IMR-90 (cell line): Measurements from ENCODE around the gene GABRE. TPM values are rescaled to one million over a fixed set of nuclear protein-coding genes. Genes with fewer than 3 reads are reported as not detected.

Experiments used
- ATAC-seq: fragments of 200-7000 bp; cut with Tn5 transposase; 2 replicates; pipeline ENCODE4 v1.9.1; 2020; ENCODE audit warnings: low read depth, mild to moderate bottlenecking, moderate library complexity
- BruUV-seq: library from RNA; stranded (reverse); fragments of 400-500 nt; replicated peaks from 2 replicates; lab custom pipeline; 2021; lab: Mats Ljungman, UMichigan
- CTCF ChIA-PET: fragments of 300-600 bp; formaldehyde crosslinking; extraction: SDS; loops from one replicate; lab custom pipeline; 2021; ENCODE audit warnings: antibody characterized with exemption; lab: Yijun Ruan, JAX
- POLR2A ChIA-PET: fragments of 300-600 bp; sonication (Branson Sonifier 250); formaldehyde crosslinking; loops from one replicate; lab custom pipeline; 2022; ENCODE audit warnings: antibody characterized with exemption; ENCODE audit not compliant: unreplicated experiment; lab: Charles Lee
- DNase-seq: peaks from one replicate; pipeline ENCODE4 v3.0.0; 2013
- H2AFZ ChIP-seq: replicated peaks from 2 replicates; pipeline ENCODE3; 2013; ENCODE audit warnings: low read length, mild to moderate bottlenecking; ENCODE audit not compliant: poor library complexity
- H2AK5ac ChIP-seq: 2 replicates; pipeline ENCODE4 v1.6.1; 2013; ENCODE audit warnings: low read depth, low read length, inconsistent platforms
- H2AK9ac ChIP-seq: replicated peaks from 2 replicates; pipeline ENCODE3; 2013; ENCODE audit warnings: mild to moderate bottlenecking, low read depth, low read length, moderate library complexity; ENCODE audit not compliant: poor library complexity
- H2BK120ac ChIP-seq: 2 replicates; pipeline ENCODE4 v1.6.1; 2013; ENCODE audit warnings: low read depth, low read length, inconsistent platforms
- H2BK15ac ChIP-seq: 3 replicates; pipeline ENCODE4 v1.6.1; 2013; ENCODE audit warnings: low read depth, low read length, inconsistent platforms
- H2BK20ac ChIP-seq: 2 replicates; pipeline ENCODE4 v1.6.1; 2013; ENCODE audit warnings: low read depth, mild to moderate bottlenecking, inconsistent platforms, low read length, moderate library complexity
- H2BK5ac ChIP-seq: 2 replicates; pipeline ENCODE4 v1.6.1; 2013; ENCODE audit warnings: mild to moderate bottlenecking, low read depth, low read length, inconsistent platforms; ENCODE audit not compliant: poor library complexity, severe bottlenecking
- H3K14ac ChIP-seq: replicated peaks from 2 replicates; pipeline ENCODE4 v1.6.1; 2013; ENCODE audit warnings: low read depth, low read length, inconsistent platforms
- H3K18ac ChIP-seq: 2 replicates; pipeline ENCODE4 v1.6.1; 2013; ENCODE audit warnings: low read depth, low read length, control low read depth
- H3K23ac ChIP-seq: 2 replicates; pipeline ENCODE4 v1.6.1; 2013; ENCODE audit warnings: low read depth, low read length, inconsistent platforms
- H3K27ac ChIP-seq: 2 replicates; pipeline ENCODE4 v1.5.1; 2013; ENCODE audit warnings: mild to moderate bottlenecking, control low read depth, low read length; ENCODE audit not compliant: insufficient read depth
- H3K27me3 ChIP-seq: 2 replicates; pipeline ENCODE4 v1.6.1; 2013; ENCODE audit warnings: low read length; ENCODE audit not compliant: control insufficient read depth, insufficient read depth
- H3K36me3 ChIP-seq: 2 replicates; pipeline ENCODE4 v1.6.1; 2013; ENCODE audit warnings: low read length, mixed read lengths; ENCODE audit not compliant: control insufficient read depth, insufficient read depth
- H3K4ac ChIP-seq: 2 replicates; pipeline ENCODE4 v1.6.1; 2013; ENCODE audit warnings: low read depth, low read length, inconsistent platforms
- H3K4me1 ChIP-seq: 2 replicates; pipeline ENCODE4 v1.6.1; 2013; ENCODE audit warnings: low read length, mixed read lengths; ENCODE audit not compliant: control insufficient read depth, insufficient read depth
- H3K4me2 ChIP-seq: 2 replicates; pipeline ENCODE4 v1.6.1; 2013; ENCODE audit warnings: low read depth, mild to moderate bottlenecking, control low read depth, low read length, moderate library complexity
- H3K4me3 ChIP-seq: 2 replicates; pipeline ENCODE4 v1.5.1; 2013; ENCODE audit warnings: low read depth, mild to moderate bottlenecking, control low read depth, low read length, moderate library complexity; ENCODE audit not compliant: insufficient read depth
- H3K56ac ChIP-seq: 2 replicates; pipeline ENCODE4 v1.6.1; 2013; ENCODE audit warnings: low read length, inconsistent platforms; ENCODE audit not compliant: insufficient read depth; ENCODE audit errors: extremely low read depth
- H3K79me1 ChIP-seq, 2 experiments: 2 replicates each; pipeline ENCODE4 v1.6.1; 2013; ENCODE audit warnings: low read length in 2 of 2, inconsistent platforms in 1 of 2, low read depth in 1 of 2
- H3K9ac ChIP-seq: 2 replicates; pipeline ENCODE4 v1.6.1; 2013; ENCODE audit warnings: low read depth, low read length, control low read depth
- H3K9me1 ChIP-seq: 2 replicates; pipeline ENCODE4 v1.6.1; 2013; ENCODE audit warnings: low read length, inconsistent platforms; ENCODE audit not compliant: insufficient read depth
- H3K9me3 ChIP-seq: 2 replicates; pipeline ENCODE4 v1.6.1; 2013; ENCODE audit warnings: low read length; ENCODE audit not compliant: control insufficient read depth, insufficient read depth
- H4K20me1 ChIP-seq: 2 replicates; pipeline ENCODE4 v1.6.1; 2013; ENCODE audit warnings: low read length, inconsistent platforms; ENCODE audit not compliant: insufficient read depth
- H4K5ac ChIP-seq: 2 replicates; pipeline ENCODE4 v1.6.1; 2013; ENCODE audit warnings: mild to moderate bottlenecking, low read depth, low read length, control low read depth
- H4K8ac ChIP-seq, 2 experiments: 2 replicates each; pipeline ENCODE4 v1.6.1; 2013; ENCODE audit warnings: low read depth in 2 of 2, low read length in 2 of 2, control low read depth in 1 of 2, inconsistent platforms in 1 of 2
- H4K91ac ChIP-seq: 2 replicates; pipeline ENCODE4 v1.6.1; 2013; ENCODE audit warnings: low read depth, low read length, inconsistent platforms; ENCODE audit not compliant: insufficient read depth
- BHLHE40 ChIP-seq: fragments of 150-350 bp; IDR thresholded peaks from 2 replicates; pipeline ENCODE4 v1.6.1; 2016; ENCODE audit warnings: mild to moderate bottlenecking, low read depth, low read length
- ELK1 ChIP-seq: fragments of 150-350 bp; IDR thresholded peaks from 2 replicates; pipeline ENCODE4 v1.6.1; 2016; ENCODE audit warnings: low read depth, mild to moderate bottlenecking, low read length, moderate library complexity, borderline replicate concordance
- FOS ChIP-seq: fragments of 150-350 bp; IDR thresholded peaks from 2 replicates; pipeline ENCODE4 v1.6.1; 2016; ENCODE audit warnings: low read depth, low read length
- MAFK ChIP-seq: IDR thresholded peaks from 2 replicates; pipeline ENCODE4 v1.6.1; 2012; ENCODE audit warnings: low read depth, low read length, improper control_type of control experiment
- MXI1 ChIP-seq: IDR thresholded peaks from 2 replicates; pipeline ENCODE4 v1.6.1; 2012; ENCODE audit warnings: low read depth, mild to moderate bottlenecking, low read length, moderate library complexity, borderline replicate concordance
- RAD21 ChIP-seq: IDR thresholded peaks from 2 replicates; pipeline ENCODE4 v1.6.1; 2012; ENCODE audit warnings: low read length, improper control_type of control experiment
- RCOR1 ChIP-seq: IDR thresholded peaks from 2 replicates; pipeline ENCODE4 v1.6.1; 2012; ENCODE audit warnings: mild to moderate bottlenecking, low read length, improper control_type of control experiment; ENCODE audit not compliant: insufficient replicate concordance
- WGBS, 2 experiments: methylation state at CpG; one replicate each; pipeline versions ENCODE4 v1.1.5 to v1.1.7; 2013; ENCODE audit warnings: missing lambda C conversion rate in 2 of 2; ENCODE audit not compliant: insufficient read length in 1 of 2; ENCODE audit errors: extremely low coverage in 2 of 2; 5-methylcytosine and 5-hydroxymethylcytosine counted together
- dilution Hi-C: fragments of 300-500 bp; cut with HindIII; formaldehyde crosslinking; loops from one replicate; pipeline ENCODE4 v1.14.3; 2018; ENCODE audit warnings: low sequenced_read_pairs; ENCODE audit not compliant: unreplicated experiment
- in situ Hi-C: fragments of 300-500 bp; cut with MboI; formaldehyde crosslinking; loops from 3 replicates; pipeline ENCODE4 v1.14.3; 2019; ENCODE audit warnings: low sequenced_read_pairs, inconsistent platforms, mixed read lengths
- intact Hi-C: fragments of 100-400 bp; cut with micrococcal nuclease; formaldehyde crosslinking; loops from 2 replicates; pipeline ENCODE4 v1.10.0; 2022
- polyA plus RNA-seq, 3 experiments: library from polyadenylated mRNA; depleted of rRNA; stranded (reverse); fragments of >200 nt; gene quantifications; 2 replicates each; pipeline ENCODE4 v1.2.3, GENCODE V29; 2012; ENCODE audit warnings: low replicate concordance in 1 of 3
- total RNA-seq: library from RNA; depleted of rRNA; stranded (reverse); fragments of >200 nt; gene quantifications from 2 replicates; pipeline ENCODE4 v1.2.3, GENCODE V29; 2012
- TF ChIP-seq, protein P1 (sequence below): conservative IDR thresholded peaks from 2 replicates; pipeline ENCODE4 v1.5.1; 2012; ENCODE audit warnings: mild to moderate bottlenecking, low read depth, low read length, improper control_type of control experiment
- TF ChIP-seq, protein P2 (sequence below): fragments of 150-350 bp; IDR thresholded peaks from 2 replicates; pipeline ENCODE4 v1.6.1; 2017; ENCODE audit warnings: mild to moderate bottlenecking, antibody characterized with exemption, low read length, low read depth

Gene GABRE
- total and polyA plus RNA-seq, 2 of the 4 experiments (the other 2 are of a cell fraction): 1.3 to 1.6 TPM

DNA sequence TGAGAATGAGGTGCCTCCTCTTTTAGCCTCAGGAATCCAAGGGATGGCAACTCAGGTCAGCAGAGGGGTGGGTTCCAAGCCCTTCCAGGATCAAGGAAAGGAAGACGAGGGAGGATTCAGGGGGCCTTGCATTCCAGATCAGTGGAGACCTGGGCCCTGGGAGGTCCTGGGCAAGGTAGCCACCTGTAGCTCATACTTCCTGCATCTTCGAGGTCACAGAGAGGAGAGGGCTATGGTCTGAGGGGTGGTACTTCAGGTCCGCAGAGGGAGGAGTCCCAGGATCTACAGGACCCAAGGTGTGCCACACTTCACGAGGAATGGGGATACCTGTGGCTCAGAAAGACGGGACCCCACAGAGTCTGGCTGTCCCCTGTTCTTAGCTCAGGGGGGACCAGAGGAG is 52.6 kb downstream of the GABRE start:
- no peak overlapping the region for H3K4me3 ChIP-seq
- peaks cover 21% of the 10 kb centered on the region; the same call in 1 of the 2 replicates for H3K9me3 ChIP-seq
- no peak for TF ChIP-seq RCOR1
- TF ChIP-seq, protein P1, sequence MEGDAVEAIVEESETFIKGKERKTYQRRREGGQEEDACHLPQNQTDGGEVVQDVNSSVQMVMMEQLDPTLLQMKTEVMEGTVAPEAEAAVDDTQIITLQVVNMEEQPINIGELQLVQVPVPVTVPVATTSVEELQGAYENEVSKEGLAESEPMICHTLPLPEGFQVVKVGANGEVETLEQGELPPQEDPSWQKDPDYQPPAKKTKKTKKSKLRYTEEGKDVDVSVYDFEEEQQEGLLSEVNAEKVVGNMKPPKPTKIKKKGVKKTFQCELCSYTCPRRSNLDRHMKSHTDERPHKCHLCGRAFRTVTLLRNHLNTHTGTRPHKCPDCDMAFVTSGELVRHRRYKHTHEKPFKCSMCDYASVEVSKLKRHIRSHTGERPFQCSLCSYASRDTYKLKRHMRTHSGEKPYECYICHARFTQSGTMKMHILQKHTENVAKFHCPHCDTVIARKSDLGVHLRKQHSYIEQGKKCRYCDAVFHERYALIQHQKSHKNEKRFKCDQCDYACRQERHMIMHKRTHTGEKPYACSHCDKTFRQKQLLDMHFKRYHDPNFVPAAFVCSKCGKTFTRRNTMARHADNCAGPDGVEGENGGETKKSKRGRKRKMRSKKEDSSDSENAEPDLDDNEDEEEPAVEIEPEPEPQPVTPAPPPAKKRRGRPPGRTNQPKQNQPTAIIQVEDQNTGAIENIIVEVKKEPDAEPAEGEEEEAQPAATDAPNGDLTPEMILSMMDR: no peak
- TF ChIP-seq FOS: no peak
- no peak for TF ChIP-seq BHLHE40
- no peak for TF ChIP-seq ELK1
- TF ChIP-seq, protein P2, sequence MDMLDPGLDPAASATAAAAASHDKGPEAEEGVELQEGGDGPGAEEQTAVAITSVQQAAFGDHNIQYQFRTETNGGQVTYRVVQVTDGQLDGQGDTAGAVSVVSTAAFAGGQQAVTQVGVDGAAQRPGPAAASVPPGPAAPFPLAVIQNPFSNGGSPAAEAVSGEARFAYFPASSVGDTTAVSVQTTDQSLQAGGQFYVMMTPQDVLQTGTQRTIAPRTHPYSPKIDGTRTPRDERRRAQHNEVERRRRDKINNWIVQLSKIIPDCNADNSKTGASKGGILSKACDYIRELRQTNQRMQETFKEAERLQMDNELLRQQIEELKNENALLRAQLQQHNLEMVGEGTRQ: no peak
- TF ChIP-seq MAFK: no peak
- no peak for TF ChIP-seq RAD21
- TF ChIP-seq MXI1: no peak
- no peak overlapping the region for H2BK120ac ChIP-seq
- H3K56ac ChIP-seq: no peak overlapping the region
- ChIA-PET CTCF (interaction anchor here (0.8 kb wide), 1 partner anchor 12 kb away, joined by 3 read pairs; no protein-coding TSS in a partner anchor), POLR2A (no interaction called here)
- H3K4ac ChIP-seq: no peak overlapping the region
- H3K23ac ChIP-seq: no peak overlapping the region
- H4K20me1 ChIP-seq: no peaks in the 10 kb centered on the region
- H3K9me1 ChIP-seq: no peaks in the 10 kb centered on the region
- in situ Hi-C loops: no loop called here
- no TSS peak for BruUV-seq
- dilution Hi-C loops: no loop called here
- no peak overlapping the region for H3K27ac ChIP-seq
- H4K91ac ChIP-seq: no peak overlapping the region
- no peak overlapping the region for H2AFZ ChIP-seq
- H4K8ac ChIP-seq: no peak overlapping the region
- H3K79me1 ChIP-seq: no peaks in the 10 kb centered on the region
- no peak overlapping the region for H4K5ac ChIP-seq
- no peaks in the 10 kb centered on the region for H3K27me3 ChIP-seq
- no peak overlapping the region for H3K9ac ChIP-seq
- no peak overlapping the region for H2BK20ac ChIP-seq
- no peak overlapping the region for H3K14ac ChIP-seq
- no peaks in the 10 kb centered on the region for H3K36me3 ChIP-seq
- DNase-seq: no peak
- no peak overlapping the region for H3K4me2 ChIP-seq
- no peaks in the 10 kb centered on the region for H3K4me1 ChIP-seq
- ATAC-seq: no peak
- H2BK5ac ChIP-seq: no peak overlapping the region
- H2AK9ac ChIP-seq: no peak overlapping the region
- 50% methylated on average over 1 of the region's 5 CpGs; no CpG with 5 or more reads in 1 of the 2 experiments for WGBS, 2 experiments
- H3K18ac ChIP-seq: no peak overlapping the region
- no peak overlapping the region for H2BK15ac ChIP-seq
- intact Hi-C loops: no loop called here
- no peak overlapping the region for H2AK5ac ChIP-seq
